NB4 (cell line): Measurements from ENCODE around the gene L1CAM.

Source experiments
- DNase-seq: peaks from one replicate; pipeline ENCODE4 v3.0.0; 2010; ENCODE audit warnings: low read depth
- H3K4me3 ChIP-seq: one replicate; pipeline ENCODE4 v1.5.1; 2011; ENCODE audit warnings: mild to moderate bottlenecking, low read depth, low read length, moderate library complexity
- MYC ChIP-seq: IDR thresholded peaks from 2 replicates; pipeline ENCODE4 v1.6.1; 2011; ENCODE audit warnings: low read depth, low read length
- POLR2A ChIP-seq: IDR thresholded peaks from 2 replicates; pipeline ENCODE4 v1.6.1; 2011; ENCODE audit warnings: mild to moderate bottlenecking; ENCODE audit not compliant: insufficient read length; ENCODE audit errors: extremely low read depth
- TF ChIP-seq, protein P1 (sequence below): IDR thresholded peaks from one replicate; pipeline ENCODE4 v1.5.1; 2012; ENCODE audit warnings: low read depth, low read length
- TF ChIP-seq, protein P2 (sequence below): IDR thresholded peaks from 2 replicates; pipeline ENCODE4 v1.6.1; 2011; ENCODE audit warnings: low read depth, low read length

The L1CAM gene

DNA sequence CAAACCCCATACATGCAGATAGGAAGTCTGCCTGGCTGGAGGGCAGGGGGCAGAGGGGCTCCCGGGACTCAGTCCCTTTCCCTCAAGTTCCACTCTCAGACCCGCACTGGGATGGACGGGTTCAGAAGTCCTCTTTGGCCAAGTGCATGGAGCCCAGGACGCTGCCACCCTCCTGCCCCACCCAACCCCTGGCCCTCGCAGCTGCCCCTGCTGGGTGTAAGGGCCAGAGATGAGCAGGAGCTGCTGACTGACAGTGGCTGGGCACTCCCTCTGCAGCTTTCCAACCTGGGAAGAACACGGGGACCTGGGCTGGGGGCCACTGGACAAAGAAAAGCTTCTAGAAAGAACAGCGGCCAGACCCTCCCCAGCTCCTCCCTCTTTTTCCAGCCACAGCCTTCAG lies 3.4 kb downstream of the L1CAM start:
- TF ChIP-seq POLR2A, result no peak
- no peak overlapping the region for H3K4me3 ChIP-seq
- no peak for DNase-seq

DNA sequence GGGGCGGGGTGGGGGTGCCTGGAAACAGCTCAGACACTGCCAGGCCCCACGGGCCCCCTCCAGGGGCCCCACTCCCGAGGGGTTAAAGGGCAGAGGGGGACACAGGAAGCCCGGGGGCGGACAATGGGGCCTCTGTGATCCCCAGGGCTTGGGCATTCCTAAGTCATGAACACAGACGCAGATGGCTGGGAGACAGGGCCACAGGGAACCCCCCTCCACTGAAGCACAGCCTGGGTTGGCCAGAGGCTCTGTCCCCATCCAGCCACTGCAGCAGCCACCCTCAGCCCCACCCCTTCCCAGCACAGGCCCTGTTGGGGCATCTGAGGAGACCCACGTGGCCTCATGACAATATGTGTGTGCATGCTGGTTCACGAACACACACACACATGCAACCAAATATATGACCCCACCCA lies 3.9 kb downstream of the L1CAM start:
- no peak overlapping the region for H3K4me3 ChIP-seq
- no peak for DNase-seq
- TF ChIP-seq POLR2A (no peak), MYC (no peak)
- TF ChIP-seq, protein P1, sequence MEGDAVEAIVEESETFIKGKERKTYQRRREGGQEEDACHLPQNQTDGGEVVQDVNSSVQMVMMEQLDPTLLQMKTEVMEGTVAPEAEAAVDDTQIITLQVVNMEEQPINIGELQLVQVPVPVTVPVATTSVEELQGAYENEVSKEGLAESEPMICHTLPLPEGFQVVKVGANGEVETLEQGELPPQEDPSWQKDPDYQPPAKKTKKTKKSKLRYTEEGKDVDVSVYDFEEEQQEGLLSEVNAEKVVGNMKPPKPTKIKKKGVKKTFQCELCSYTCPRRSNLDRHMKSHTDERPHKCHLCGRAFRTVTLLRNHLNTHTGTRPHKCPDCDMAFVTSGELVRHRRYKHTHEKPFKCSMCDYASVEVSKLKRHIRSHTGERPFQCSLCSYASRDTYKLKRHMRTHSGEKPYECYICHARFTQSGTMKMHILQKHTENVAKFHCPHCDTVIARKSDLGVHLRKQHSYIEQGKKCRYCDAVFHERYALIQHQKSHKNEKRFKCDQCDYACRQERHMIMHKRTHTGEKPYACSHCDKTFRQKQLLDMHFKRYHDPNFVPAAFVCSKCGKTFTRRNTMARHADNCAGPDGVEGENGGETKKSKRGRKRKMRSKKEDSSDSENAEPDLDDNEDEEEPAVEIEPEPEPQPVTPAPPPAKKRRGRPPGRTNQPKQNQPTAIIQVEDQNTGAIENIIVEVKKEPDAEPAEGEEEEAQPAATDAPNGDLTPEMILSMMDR, result no peak
- TF ChIP-seq, protein P2, sequence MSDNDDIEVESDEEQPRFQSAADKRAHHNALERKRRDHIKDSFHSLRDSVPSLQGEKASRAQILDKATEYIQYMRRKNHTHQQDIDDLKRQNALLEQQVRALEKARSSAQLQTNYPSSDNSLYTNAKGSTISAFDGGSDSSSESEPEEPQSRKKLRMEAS, result no peak

DNA sequence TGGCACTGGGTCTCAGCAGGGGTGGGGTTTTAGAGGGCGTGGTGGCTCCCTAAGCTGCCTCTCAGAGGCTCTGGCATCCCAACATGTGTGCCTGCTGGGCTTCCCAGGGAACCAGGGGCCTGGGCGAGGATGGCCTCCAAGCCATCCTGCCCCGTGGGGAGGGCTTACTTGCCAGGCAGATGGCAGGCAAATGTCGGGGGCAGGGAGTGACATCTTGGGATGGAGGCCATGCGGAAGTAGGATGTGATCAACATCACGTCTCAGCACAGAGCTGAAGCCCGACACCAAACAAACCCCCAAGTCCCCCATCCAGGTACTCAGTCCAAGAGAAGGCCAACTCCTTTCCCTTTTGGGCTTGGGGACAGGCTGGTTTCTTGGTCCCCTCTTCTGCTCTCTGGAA lies 4.7 kb downstream of the L1CAM start:
- DNase-seq, result no peak
- no peak overlapping the region for H3K4me3 ChIP-seq
- TF ChIP-seq, protein P1, result no peak
- no peak for TF ChIP-seq POLR2A
- TF ChIP-seq, protein P2, result no peak

DNA sequence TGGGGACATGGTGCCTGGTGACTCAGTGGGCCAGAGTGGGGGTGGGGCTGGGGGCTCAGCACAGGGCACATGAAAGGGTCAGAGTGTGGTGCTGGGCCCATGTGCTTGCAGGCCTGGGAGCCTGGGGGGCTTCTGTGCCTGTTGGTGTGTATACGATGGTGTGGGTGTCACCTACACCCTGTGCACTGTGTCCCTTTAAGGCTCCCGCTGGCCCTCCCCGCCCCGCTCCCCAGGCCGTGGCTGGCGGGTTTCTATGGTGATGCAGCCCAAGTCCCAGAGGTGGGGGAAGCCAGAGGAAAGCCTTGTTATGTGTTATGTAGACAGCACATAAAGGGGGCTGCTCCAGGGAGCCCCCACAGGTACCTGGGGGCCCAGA lies 5.5 kb downstream of the L1CAM start:
- TF ChIP-seq, protein P2, result no peak
- TF ChIP-seq POLR2A (no peak), MYC (no peak)
- TF ChIP-seq, protein P1, result no peak
- peak; percentile 34 for DNase-seq
- H3K4me3 ChIP-seq, result no peak overlapping the region

DNA sequence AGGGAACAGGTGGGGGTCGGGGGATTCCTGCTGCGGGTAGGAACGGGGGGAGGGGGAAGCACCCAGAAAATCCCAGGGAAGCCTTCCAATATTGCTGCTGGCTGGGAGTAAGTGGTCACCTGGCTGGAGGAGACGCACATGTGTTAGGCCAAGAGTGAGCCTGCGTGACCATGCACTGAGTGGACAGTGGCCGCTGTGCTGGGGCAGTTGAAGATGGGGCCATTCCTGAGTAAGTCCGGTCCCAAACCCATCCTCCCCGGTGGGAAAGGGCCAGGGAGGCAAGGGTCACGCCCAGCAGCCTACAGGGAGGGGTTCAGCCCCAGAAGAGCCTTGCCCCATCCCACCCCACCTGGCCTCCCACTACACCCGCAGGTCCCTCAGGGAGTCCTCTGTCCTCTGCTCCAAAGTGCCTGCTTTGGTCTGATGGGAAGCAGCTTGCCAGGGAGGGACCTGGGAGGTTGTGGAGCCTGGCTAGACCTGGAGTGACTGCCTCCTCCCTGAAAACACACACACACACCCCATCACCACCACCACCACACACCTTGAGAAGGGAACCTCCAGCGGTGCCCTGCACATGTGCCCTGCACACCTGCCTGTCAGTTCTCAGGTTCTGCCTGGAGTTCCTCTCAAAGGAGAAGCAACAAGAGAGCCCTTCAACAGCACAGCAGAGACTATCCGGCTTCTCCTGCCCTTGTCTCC lies 6.1 kb downstream of the L1CAM start:
- no peak for TF ChIP-seq MYC
- TF ChIP-seq, protein P1, result no peak
- no peak for TF ChIP-seq POLR2A
- TF ChIP-seq, protein P2, result no peak
- no peak overlapping the region for H3K4me3 ChIP-seq
- no peak for DNase-seq

DNA sequence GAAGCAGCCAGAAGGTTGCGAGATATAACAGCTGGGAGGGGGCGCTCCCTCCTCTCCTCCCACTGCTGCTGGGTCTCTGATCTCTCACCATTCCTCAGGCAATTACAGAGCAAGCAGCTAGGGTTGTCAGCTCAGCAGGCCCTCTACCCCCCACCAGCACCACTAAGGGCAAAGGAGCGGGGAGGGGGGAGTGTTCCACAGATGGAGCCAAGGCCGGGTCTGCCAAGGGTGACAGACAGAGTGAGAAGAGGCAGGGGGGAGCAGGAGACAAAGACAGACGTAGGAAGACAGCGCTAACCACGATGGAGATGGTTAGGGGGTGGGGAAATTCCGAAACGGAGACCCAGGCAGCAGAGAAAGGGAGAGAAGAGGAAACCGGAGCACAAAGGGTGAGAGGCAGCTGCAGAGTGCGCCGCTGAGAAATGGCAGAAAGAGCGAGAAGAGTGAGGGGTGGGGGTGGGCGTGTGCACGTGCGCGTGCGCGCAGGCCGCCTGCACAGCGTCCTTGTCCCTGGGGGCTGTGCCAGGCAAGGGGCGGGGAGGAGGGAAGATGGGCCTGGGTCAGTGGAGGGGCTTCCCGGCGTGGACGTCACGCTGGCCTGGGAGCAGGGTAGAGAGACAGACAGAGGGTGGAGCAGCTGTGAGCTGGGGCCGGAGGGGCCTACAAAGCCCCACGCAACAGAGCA lies 6.9 kb downstream of the L1CAM start:
- TF ChIP-seq, protein P2, result no peak
- TF ChIP-seq, protein P1, result peak; percentile 13
- TF ChIP-seq POLR2A, result no peak
- TF ChIP-seq MYC, result no peak
- peak; percentile 79 for DNase-seq
- H3K4me3 ChIP-seq, result no peak overlapping the region
